ENCODE results near the gene LYZL4. TPM values are rescaled to one million over a fixed set of nuclear protein-coding genes. Genes with fewer than 3 reads are reported as not detected.

LYZL4 gene
- polyA plus RNA-seq, 1 of the 3 experiments (the other 2 are of a cell fraction) = not detected

- H3K4me2 ChIP-seq = no peak overlapping the region
- H3K79me2 ChIP-seq (ENCODE audit: insufficient read depth) = no peaks in the 10 kb centered on the region
- TF ChIP-seq, protein P1, sequence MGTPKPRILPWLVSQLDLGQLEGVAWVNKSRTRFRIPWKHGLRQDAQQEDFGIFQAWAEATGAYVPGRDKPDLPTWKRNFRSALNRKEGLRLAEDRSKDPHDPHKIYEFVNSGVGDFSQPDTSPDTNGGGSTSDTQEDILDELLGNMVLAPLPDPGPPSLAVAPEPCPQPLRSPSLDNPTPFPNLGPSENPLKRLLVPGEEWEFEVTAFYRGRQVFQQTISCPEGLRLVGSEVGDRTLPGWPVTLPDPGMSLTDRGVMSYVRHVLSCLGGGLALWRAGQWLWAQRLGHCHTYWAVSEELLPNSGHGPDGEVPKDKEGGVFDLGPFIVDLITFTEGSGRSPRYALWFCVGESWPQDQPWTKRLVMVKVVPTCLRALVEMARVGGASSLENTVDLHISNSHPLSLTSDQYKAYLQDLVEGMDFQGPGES (IDR thresholded peaks at IDR 0.05; ENCODE audit: low read depth, low read length) = no peak
- TF ChIP-seq NFIC (IDR thresholded peaks at IDR 0.05; ENCODE audit: borderline replicate concordance) (no peak), USF1 (IDR thresholded peaks at IDR 0.05; ENCODE audit: borderline replicate concordance, low read depth) (no peak), POLR2AphosphoS5 (IDR thresholded peaks at IDR 0.05; ENCODE audit: low read depth, low read length) (no peak), TCF12 (IDR thresholded peaks at IDR 0.05) (no peak), RCOR1 (IDR thresholded peaks at IDR 0.05; ENCODE audit: low read length) (no peak), FOXJ3 (CRISPR knock-in tag; IDR thresholded peaks at IDR 0.05) (no peak), FOXM1 (IDR thresholded peaks at IDR 0.05; ENCODE audit: low read depth) (no peak), TAF1 (IDR thresholded peaks at IDR 0.05; ENCODE audit: borderline replicate concordance, low read depth, low read length) (no peak), RFX5 (IDR thresholded peaks at IDR 0.05; ENCODE audit: low read length) (no peak), FOSL2 (IDR thresholded peaks at IDR 0.05; ENCODE audit: borderline replicate concordance, low read depth) (no peak), CHD2 (IDR thresholded peaks at IDR 0.05; ENCODE audit: low read length, partially characterized antibody) (no peak), TEAD4 (IDR thresholded peaks at IDR 0.05; ENCODE audit: borderline replicate concordance, insufficient read depth) (no peak), JUND (IDR thresholded peaks at IDR 0.05) (no peak), MEF2A (IDR thresholded peaks at IDR 0.05; ENCODE audit: borderline replicate concordance, low read depth) (no peak), ELF1 (IDR thresholded peaks at IDR 0.05) (no peak)
- ChIA-PET POLR2A (no interaction called here), CTCF (interaction anchor here (4.5 kb wide), 1 partner anchor 198 kb away, joined by 29 read pairs; no protein-coding TSS in a partner anchor)
- DNase-seq = no peak
- H2AFZ ChIP-seq (ENCODE audit: low read depth) = no peak overlapping the region
- no peaks in the 10 kb centered on the region for H3K36me3 ChIP-seq (replicated peaks in 1 of 2; ENCODE audit: control insufficient read depth in 1 of 2, insufficient read depth in 2 of 2, low read length in 1 of 2)
- peaks cover 5% of the 10 kb centered on the region; the same call in 1 of the 2 replicates for H3K27me3 ChIP-seq (ENCODE audit: insufficient read depth)
- H3K4me3 ChIP-seq (ENCODE audit: low read depth in 2 of 2, low read length in 1 of 2) = no peak overlapping the region
- no peak overlapping the region for H3K27ac ChIP-seq (ENCODE audit: low read depth in 2 of 2, low read length in 1 of 2)
- no peaks in the 10 kb centered on the region for H3K9me3 ChIP-seq
- H3K9me2 ChIP-seq = no peaks in the 10 kb centered on the region
- 15% methylated on average over 4 of the region's 4 CpGs for WGBS (ENCODE audit: low lambda C conversion rate)
- H3F3A ChIP-seq (replicated peaks; ENCODE audit: insufficient read depth) = no peaks in the 10 kb centered on the region
- no peaks in the 10 kb centered on the region for H3K4me1 ChIP-seq (ENCODE audit: control insufficient read depth in 1 of 2, insufficient read depth in 2 of 2, low read depth in 1 of 2, low read length in 1 of 2)
- H4K20me1 ChIP-seq (ENCODE audit: insufficient read depth) = no peaks in the 10 kb centered on the region
- H3K9ac ChIP-seq = no peak overlapping the region
Observed at GRCh38 chr3:42446111-42447050, 36.0 kb upstream of the LYZL4 start.
